Measurements from ENCODE around the gene ANKRD44. TPM values are rescaled to one million over a fixed set of nuclear protein-coding genes. Genes with fewer than 3 reads are reported as not detected.
A peak's percentile ranks its signal among the peaks of the same experiment; 100 is the strongest.

The ANKRD44 gene
- total and polyA plus RNA-seq, 2 experiments from 2014 or later: 2.9 to 4.9 TPM

DNA sequence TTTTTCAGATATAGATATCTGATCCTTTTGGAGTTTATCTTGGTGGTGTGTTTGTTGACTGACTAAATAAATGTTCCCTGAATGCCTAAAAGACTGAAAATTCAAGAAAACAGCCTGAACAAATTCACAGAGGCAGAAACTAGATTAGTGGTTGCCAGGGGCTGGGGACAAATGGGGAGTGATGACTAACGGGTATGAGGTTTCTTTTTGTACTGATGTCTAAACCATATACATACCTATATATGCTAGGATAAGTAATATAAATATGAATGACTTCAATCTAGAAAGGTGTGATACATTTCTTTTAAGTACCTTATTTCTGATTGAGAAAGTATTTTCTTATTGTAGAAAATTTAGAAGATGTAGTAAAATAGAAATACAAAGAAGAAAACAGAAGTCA is 207.2 kb downstream of the ANKRD44 start:
- Histone ChIP-seq H3K79me2 (ENCODE audit: insufficient read depth) (no peaks in the 10 kb centered on the region), H3K9me3 (ENCODE audit: low read depth) (no peaks in the 10 kb centered on the region), H3K9me2 (ENCODE audit: insufficient read depth) (no peaks in the 10 kb centered on the region), H3K36me3 (ENCODE audit: low read depth) (no peaks in the 10 kb centered on the region), H3K4me2 (ENCODE audit: unreplicated experiment) (no peak overlapping the region), H3K4me3 (no peak overlapping the region), H2AFZ (no peak overlapping the region), H3K4me1 (ENCODE audit: insufficient read depth) (peaks cover 17% of the 10 kb centered on the region), H3K9ac (no peak overlapping the region), H3K27ac (no peak overlapping the region), H3F3A (ENCODE audit: insufficient read depth) (peaks cover 16% of the 10 kb centered on the region), H3K27me3 (replicated peaks; ENCODE audit: insufficient read depth) (no peaks in the 10 kb centered on the region), H4K20me1 (ENCODE audit: insufficient read depth) (no peaks in the 10 kb centered on the region)
- TF ChIP-seq EZH2phosphoT487 (IDR thresholded peaks at IDR 0.05; ENCODE audit: insufficient read depth, low read depth) (no peak), EZH2 (IDR thresholded peaks at IDR 0.05; ENCODE audit: insufficient read depth, poor library complexity, severe bottlenecking) (no peak)
- no peak for DNase-seq
- WGBS, 2 experiments (ENCODE audit: low coverage in 1 of 2, low lambda C conversion rate in 2 of 2, missing lambda C conversion rate in 2 of 2): 95 to 98% methylated on average over 1 of the region's 1 CpG
- in situ Hi-C loops (cut with MboI): no loop called here

DNA sequence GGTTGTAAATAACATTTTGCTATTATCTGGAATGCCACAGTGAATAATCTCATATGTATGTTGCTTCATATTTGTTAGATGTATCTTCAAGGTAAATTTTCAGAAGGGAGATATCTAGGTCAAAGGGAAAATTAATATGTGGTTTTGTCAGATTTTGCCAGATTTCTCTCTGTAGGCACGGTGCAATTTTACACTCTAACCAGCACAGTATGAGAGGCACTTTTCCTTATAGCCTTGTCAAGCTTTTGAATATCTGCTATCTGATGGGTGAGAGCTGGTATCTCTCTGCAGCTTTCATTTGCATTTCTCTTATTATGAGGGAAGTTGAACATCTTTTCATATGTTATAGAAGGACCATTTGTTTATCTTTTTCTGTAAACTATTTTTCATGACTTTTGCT is 208.3 kb downstream of the ANKRD44 start:
- peaks cover 16% of the 10 kb centered on the region for H3F3A ChIP-seq (ENCODE audit: insufficient read depth)
- H3K9me2 ChIP-seq (ENCODE audit: insufficient read depth): no peaks in the 10 kb centered on the region
- in situ Hi-C loops (cut with MboI): no loop called here
- no peaks in the 10 kb centered on the region for H3K9me3 ChIP-seq (ENCODE audit: low read depth)
- TF ChIP-seq EZH2 (IDR thresholded peaks at IDR 0.05; ENCODE audit: insufficient read depth, poor library complexity, severe bottlenecking) (no peak), EZH2phosphoT487 (IDR thresholded peaks at IDR 0.05; ENCODE audit: insufficient read depth, low read depth) (no peak)
- no peak overlapping the region for H2AFZ ChIP-seq
- no peak for DNase-seq
- H3K4me3 ChIP-seq: no peak overlapping the region
- H3K36me3 ChIP-seq (ENCODE audit: low read depth): no peaks in the 10 kb centered on the region
- H3K4me1 ChIP-seq (ENCODE audit: insufficient read depth): peaks cover 14% of the 10 kb centered on the region
- H3K27me3 ChIP-seq (replicated peaks; ENCODE audit: insufficient read depth): no peaks in the 10 kb centered on the region
- no peaks in the 10 kb centered on the region for H3K79me2 ChIP-seq (ENCODE audit: insufficient read depth)
- no peak overlapping the region for H3K27ac ChIP-seq
- WGBS, 2 experiments (ENCODE audit: low coverage in 1 of 2, low lambda C conversion rate in 2 of 2, missing lambda C conversion rate in 2 of 2): 38 to 50% methylated on average over 1 of the region's 1 CpG
- H3K9ac ChIP-seq: no peak overlapping the region
- H4K20me1 ChIP-seq (ENCODE audit: insufficient read depth): no peaks in the 10 kb centered on the region
- H3K4me2 ChIP-seq (ENCODE audit: unreplicated experiment): no peak overlapping the region

DNA sequence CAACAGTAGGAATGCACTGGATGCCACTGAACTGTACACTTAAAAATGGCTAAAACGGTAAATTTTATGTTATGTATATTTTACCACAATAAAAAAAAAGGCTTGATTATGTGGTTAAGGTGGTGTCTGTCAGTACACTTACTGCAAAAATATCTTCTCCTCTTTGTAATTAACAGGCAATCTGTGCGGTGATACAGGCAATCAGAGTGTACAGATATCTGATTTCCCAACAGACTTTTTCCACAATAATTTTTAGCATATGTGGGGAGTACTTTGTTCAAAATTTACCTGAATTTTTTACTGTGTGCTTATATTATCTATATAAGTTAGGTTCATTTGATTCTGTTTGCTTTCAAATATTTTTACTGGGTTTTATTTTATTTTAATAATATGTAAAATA is 209.1 kb downstream of the ANKRD44 start:
- H3K36me3 ChIP-seq (ENCODE audit: low read depth): no peaks in the 10 kb centered on the region
- H3K9ac ChIP-seq: no peak overlapping the region
- H3K4me3 ChIP-seq: no peak overlapping the region
- H3K27ac ChIP-seq: no peak overlapping the region
- no peak for DNase-seq
- H3K4me2 ChIP-seq (ENCODE audit: unreplicated experiment): no peak overlapping the region
- no peak overlapping the region for H2AFZ ChIP-seq
- H3K79me2 ChIP-seq (ENCODE audit: insufficient read depth): no peaks in the 10 kb centered on the region
- H3F3A ChIP-seq (ENCODE audit: insufficient read depth): peaks cover 14% of the 10 kb centered on the region; the same call in 1 of the 2 replicates
- H3K9me2 ChIP-seq (ENCODE audit: insufficient read depth): no peaks in the 10 kb centered on the region
- H3K9me3 ChIP-seq (ENCODE audit: low read depth): no peaks in the 10 kb centered on the region
- in situ Hi-C loops (cut with MboI): no loop called here
- no peaks in the 10 kb centered on the region for H4K20me1 ChIP-seq (ENCODE audit: insufficient read depth)
- WGBS, 2 experiments (ENCODE audit: low coverage in 1 of 2, low lambda C conversion rate in 2 of 2, missing lambda C conversion rate in 2 of 2): 96 to 99% methylated on average over 2 of the region's 2 CpGs
- H3K4me1 ChIP-seq (ENCODE audit: insufficient read depth): peaks cover 9% of the 10 kb centered on the region
- TF ChIP-seq EZH2phosphoT487 (IDR thresholded peaks at IDR 0.05; ENCODE audit: insufficient read depth, low read depth): no peak
- TF ChIP-seq EZH2 (IDR thresholded peaks at IDR 0.05; ENCODE audit: insufficient read depth, poor library complexity, severe bottlenecking): no peak
- H3K27me3 ChIP-seq (replicated peaks; ENCODE audit: insufficient read depth): no peaks in the 10 kb centered on the region

DNA sequence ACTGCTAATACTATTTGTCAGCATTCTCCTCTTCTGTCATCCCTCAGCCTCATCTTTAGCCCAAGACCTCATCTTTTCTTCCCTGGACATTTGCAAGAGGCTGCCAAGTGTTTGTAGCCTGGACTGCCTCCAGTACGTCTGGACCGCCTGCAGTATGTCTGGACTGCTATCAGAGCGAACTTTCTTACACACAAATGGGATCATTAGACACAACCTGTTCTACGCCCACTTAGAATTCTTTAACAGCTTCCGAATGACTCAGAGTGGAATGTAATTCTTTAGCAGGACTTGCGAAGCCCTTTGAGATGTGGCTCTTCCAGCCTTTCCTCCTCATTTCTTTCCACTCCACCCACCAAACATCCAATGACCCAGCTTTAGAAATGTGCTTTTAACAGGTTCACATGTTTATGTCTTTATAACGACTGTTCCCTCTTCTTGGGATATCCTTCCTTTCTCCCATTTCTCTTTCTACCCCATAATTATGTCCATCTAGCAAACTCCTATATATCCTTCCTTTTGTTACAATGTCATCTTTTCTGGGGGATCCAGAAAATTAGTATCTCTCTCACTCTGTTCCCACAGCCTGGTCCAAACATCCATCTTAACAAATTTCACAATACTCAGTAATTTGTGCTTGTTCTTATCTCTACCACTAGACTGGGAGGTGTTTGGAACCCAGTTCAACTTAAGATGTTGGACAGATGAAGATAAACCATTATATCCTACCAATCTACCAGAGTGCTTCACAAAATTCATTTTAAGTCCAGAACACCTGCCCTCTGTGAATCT is 212.8 kb downstream of the ANKRD44 start:
- H3K4me1 ChIP-seq (ENCODE audit: insufficient read depth): peaks cover 9% of the 10 kb centered on the region
- no peak overlapping the region for H3K4me3 ChIP-seq
- H2AFZ ChIP-seq: no peak overlapping the region
- no peak overlapping the region for H3K27ac ChIP-seq
- H3K9ac ChIP-seq: no peak overlapping the region
- no peaks in the 10 kb centered on the region for H3K27me3 ChIP-seq (replicated peaks; ENCODE audit: insufficient read depth)
- no peak for TF ChIP-seq EZH2phosphoT487 (IDR thresholded peaks at IDR 0.05; ENCODE audit: insufficient read depth, low read depth)
- no peak for TF ChIP-seq EZH2 (IDR thresholded peaks at IDR 0.05; ENCODE audit: insufficient read depth, poor library complexity, severe bottlenecking)
- no peaks in the 10 kb centered on the region for H3K9me2 ChIP-seq (ENCODE audit: insufficient read depth)
- peaks cover 14% of the 10 kb centered on the region; the same call in 1 of the 2 replicates for H3F3A ChIP-seq (ENCODE audit: insufficient read depth)
- H3K4me2 ChIP-seq (ENCODE audit: unreplicated experiment): no peak overlapping the region
- in situ Hi-C loops (cut with MboI): no loop called here
- H3K79me2 ChIP-seq (ENCODE audit: insufficient read depth): no peaks in the 10 kb centered on the region
- 76 to 81% methylated on average over 7 of the region's 7 CpGs for WGBS, 2 experiments (ENCODE audit: low coverage in 1 of 2, low lambda C conversion rate in 2 of 2, missing lambda C conversion rate in 2 of 2)
- H4K20me1 ChIP-seq (ENCODE audit: insufficient read depth): no peaks in the 10 kb centered on the region
- H3K36me3 ChIP-seq (ENCODE audit: low read depth): no peaks in the 10 kb centered on the region
- H3K9me3 ChIP-seq (ENCODE audit: low read depth): no peaks in the 10 kb centered on the region
- DNase-seq: peak; percentile 64
